GM23338 (cell line): Measurements from ENCODE around the gene TTC9C.

ENCODE experiments used
- POLR2AphosphoS5 ChIP-seq: IDR thresholded peaks from 2 replicates; pipeline ENCODE4 v1.6.1; 2016; ENCODE audit warnings: antibody characterized with exemption, low read depth
- ZNF331 ChIP-seq: fragments of 250-450 bp; sonication (Bioruptor Pico); IDR thresholded peaks from 2 replicates; pipeline ENCODE4 v1.5.0; 2020; ENCODE audit warnings: low read depth, mild to moderate bottlenecking, moderate library complexity

DNA sequence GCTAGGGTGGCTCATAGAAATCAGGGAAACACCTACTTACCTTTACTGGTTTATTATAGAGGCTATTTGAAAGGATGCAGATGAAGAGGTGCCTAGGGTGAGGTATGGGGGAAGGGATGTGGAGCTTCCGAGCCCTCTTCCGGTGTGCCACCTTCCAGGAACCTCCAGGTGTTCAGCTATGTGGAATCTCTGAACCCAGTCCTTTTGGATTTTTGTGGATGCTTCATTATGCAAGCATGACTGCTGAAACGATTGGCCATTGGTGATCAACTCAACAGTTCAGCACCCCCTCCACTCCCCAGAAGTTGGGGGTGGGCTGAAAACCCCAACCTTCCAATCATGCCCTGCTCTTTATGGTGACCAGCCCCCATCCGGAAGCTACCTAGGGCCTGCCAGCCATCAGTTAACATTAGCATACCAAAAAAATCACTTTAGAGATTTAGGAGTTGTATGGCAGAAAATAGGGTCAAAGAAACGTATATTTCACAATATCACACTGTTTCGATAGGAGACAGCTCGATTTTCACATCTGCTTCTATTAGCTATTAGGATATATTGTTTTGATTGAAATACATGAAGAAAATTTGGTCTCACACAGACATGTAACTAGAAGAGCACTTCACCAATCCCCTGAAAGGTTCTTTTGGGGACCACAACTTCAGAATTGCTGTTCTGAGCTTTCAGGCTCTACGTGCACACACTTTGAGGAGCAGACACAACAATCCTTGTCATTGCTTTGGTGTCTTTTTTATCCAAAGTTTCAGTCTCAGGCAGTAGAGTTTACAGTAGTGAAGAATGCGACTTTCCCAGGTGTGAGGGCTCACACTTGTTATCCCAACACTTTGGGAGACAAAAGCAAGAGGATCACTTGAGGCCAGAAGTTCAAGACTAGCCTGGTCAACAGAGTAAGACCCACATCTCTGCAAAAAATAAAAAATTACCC is 29.8 kb downstream of the TTC9C start:
- TF ChIP-seq POLR2AphosphoS5: peak; percentile 83
- TF ChIP-seq ZNF331 (CRISPR knock-in tag): no peak
